SK-N-MC (cell line): Measurements from ENCODE around the gene PBX3.
A peak's percentile ranks its signal among the peaks of the same experiment; 100 is the strongest.

Experiments used
- DNase-seq: peaks from one replicate; pipeline ENCODE4 v3.0.0-alpha.2; 2011; ENCODE audit warnings: low read depth, low spot score
- H3K27ac ChIP-seq: fragments of 200-600 bp; sonication (generic); 2 replicates; pipeline ENCODE4 v1.5.1; 2016; ENCODE audit warnings: mixed run types
- H3K36me3 ChIP-seq: fragments of 200-600 bp; sonication (generic); 2 replicates; pipeline ENCODE4 v1.6.1; 2017; ENCODE audit warnings: antibody characterized with exemption, low read length, mixed read lengths; ENCODE audit not compliant: insufficient read depth
- H3K4me3 ChIP-seq: fragments of 200-600 bp; sonication (generic); 2 replicates; pipeline ENCODE4 v1.5.1; 2016
- H3K9ac ChIP-seq: fragments of 200-600 bp; sonication (generic); 2 replicates; pipeline ENCODE4 v1.8.0; 2017; ENCODE audit warnings: mixed run types, mixed read lengths; ENCODE audit not compliant: insufficient read length
- H3K9me3 ChIP-seq: fragments of 200-600 bp; sonication (generic); 2 replicates; pipeline ENCODE4 v1.6.1; 2017; ENCODE audit warnings: low read depth, mild to moderate bottlenecking, antibody characterized with exemption, low read length, moderate library complexity, mixed read lengths
- EZH2 ChIP-seq: fragments of 200-600 bp; sonication (generic); IDR thresholded peaks from one replicate; pipeline ENCODE4 v1.6.1; 2017; ENCODE audit warnings: antibody characterized with exemption
- FOXP2 ChIP-seq: optimal IDR thresholded peaks from 2 replicates; pipeline ENCODE3; 2011; ENCODE audit warnings: mild to moderate bottlenecking, moderate library complexity; ENCODE audit not compliant: insufficient read depth; ENCODE audit errors: extremely low read length, control extremely low read depth
- POLR2AphosphoS5 ChIP-seq: IDR thresholded peaks from 2 replicates; pipeline ENCODE4 v1.6.1; 2012; ENCODE audit warnings: mild to moderate bottlenecking, low read depth, low read length, borderline replicate concordance

The PBX3 gene

GRCh38 chr9:125782718-125783117, 35.5 kb downstream of the PBX3 start:
- no peak overlapping the region for H3K27ac ChIP-seq
- TF ChIP-seq EZH2 (no peak), POLR2AphosphoS5 (no peak), FOXP2 (no peak)

GRCh38 chr9:125784286-125785049, 37.3 kb downstream of the PBX3 start:
- Histone ChIP-seq H3K9me3 (no peaks in the 10 kb centered on the region), H3K9ac (no peak overlapping the region), H3K27ac (no peak overlapping the region), H3K4me3 (no peak overlapping the region), H3K36me3 (no peaks in the 10 kb centered on the region)
- no peak for TF ChIP-seq FOXP2
- TF ChIP-seq POLR2AphosphoS5 = no peak
- no peak for TF ChIP-seq EZH2
- DNase-seq = no peak

More at GRCh38 chr9:125782718-125783117, 35.5 kb downstream of the PBX3 start:
- Histone ChIP-seq H3K36me3 (no peaks in the 10 kb centered on the region), H3K9ac (no peak overlapping the region), H3K4me3 (no peak overlapping the region), H3K9me3 (no peaks in the 10 kb centered on the region)
- no peak for DNase-seq

- no peak overlapping the region for H3K9ac ChIP-seq
- no peaks in the 10 kb centered on the region for H3K9me3 ChIP-seq
- H3K27ac ChIP-seq = no peak overlapping the region
- H3K36me3 ChIP-seq = no peaks in the 10 kb centered on the region
- H3K4me3 ChIP-seq = no peak overlapping the region
- TF ChIP-seq FOXP2 (no peak), POLR2AphosphoS5 (no peak), EZH2 (no peak)
- DNase-seq = no peak
Observed at GRCh38 chr9:125785248-125785751, 38.1 kb downstream of the PBX3 start.

- no peaks in the 10 kb centered on the region for H3K36me3 ChIP-seq
- no peak overlapping the region for H3K4me3 ChIP-seq
- H3K27ac ChIP-seq = no peak overlapping the region
- DNase-seq = no peak
- TF ChIP-seq EZH2 = no peak
- no peak for TF ChIP-seq POLR2AphosphoS5
- no peak for TF ChIP-seq FOXP2
- H3K9me3 ChIP-seq = no peaks in the 10 kb centered on the region
- no peak overlapping the region for H3K9ac ChIP-seq
Observed at GRCh38 chr9:125787715-125788114, 40.5 kb downstream of the PBX3 start.

GRCh38 chr9:125789196-125789595, 42.0 kb downstream of the PBX3 start:
- no peaks in the 10 kb centered on the region for H3K9me3 ChIP-seq
- DNase-seq = no peak
- no peak overlapping the region for H3K27ac ChIP-seq
- no peaks in the 10 kb centered on the region for H3K36me3 ChIP-seq
- TF ChIP-seq POLR2AphosphoS5 (no peak), EZH2 (no peak), FOXP2 (no peak)
- H3K9ac ChIP-seq = no peak overlapping the region
- no peak overlapping the region for H3K4me3 ChIP-seq

- Histone ChIP-seq H3K9ac (no peak overlapping the region), H3K36me3 (no peaks in the 10 kb centered on the region), H3K27ac (no peak overlapping the region), H3K4me3 (no peak overlapping the region), H3K9me3 (no peaks in the 10 kb centered on the region)
- DNase-seq = no peak
- TF ChIP-seq EZH2 = no peak
- no peak for TF ChIP-seq POLR2AphosphoS5
- TF ChIP-seq FOXP2 = no peak
Observed at GRCh38 chr9:125794708-125795107, 47.5 kb downstream of the PBX3 start.

- Histone ChIP-seq H3K36me3 (no peaks in the 10 kb centered on the region), H3K9me3 (no peaks in the 10 kb centered on the region), H3K9ac (no peak overlapping the region), H3K4me3 (no peak overlapping the region), H3K27ac (no peak overlapping the region)
- TF ChIP-seq POLR2AphosphoS5 (no peak), EZH2 (no peak), FOXP2 (no peak)
- no peak for DNase-seq
Observed at GRCh38 chr9:125795970-125796596, 48.9 kb downstream of the PBX3 start.

GRCh38 chr9:125797930-125798329, 50.8 kb downstream of the PBX3 start:
- DNase-seq = no peak
- TF ChIP-seq EZH2 (no peak), POLR2AphosphoS5 (no peak), FOXP2 (no peak)

More at GRCh38 chr9:125797930-125798329, 50.8 kb downstream of the PBX3 start:
- Histone ChIP-seq H3K4me3 (peak overlapping the region; percentile 46; the same call in 1 of the 2 replicates), H3K9ac (peak overlapping the region; percentile 46), H3K36me3 (no peaks in the 10 kb centered on the region), H3K9me3 (no peaks in the 10 kb centered on the region), H3K27ac (peak overlapping the region; percentile 9; the same call in 1 of the 2 replicates)
